ENCODE data around the gene CISTR.

CISTR gene

GRCh38 chr12:53786411-53786810 is 34.6 kb upstream of the CISTR start:
- TF ChIP-seq CTCF (IDR thresholded peaks at IDR 0.05) (no peak), ZFX (IDR thresholded peaks at IDR 0.05; ENCODE audit: borderline replicate concordance) (no peak)
- no peak overlapping the region for H3K27ac ChIP-seq

GRCh38 chr12:53785161-53785560 is 33.4 kb upstream of the CISTR start:
- no peak for TF ChIP-seq CTCF (IDR thresholded peaks at IDR 0.05)
- no peak for TF ChIP-seq ZFX (IDR thresholded peaks at IDR 0.05; ENCODE audit: borderline replicate concordance)
- H3K27ac ChIP-seq = no peak overlapping the region

GRCh38 chr12:53782093-53782703 is 30.4 kb upstream of the CISTR start:
- peak overlapping the region; percentile 52; the same call in 1 of the 2 replicates for H3K27ac ChIP-seq
- TF ChIP-seq CTCF (IDR thresholded peaks at IDR 0.05) = no peak
- TF ChIP-seq ZFX (IDR thresholded peaks at IDR 0.05; ENCODE audit: borderline replicate concordance) = no peak

GRCh38 chr12:53781228-53781801 is 29.5 kb upstream of the CISTR start:
- peak overlapping the region; percentile 52 for H3K27ac ChIP-seq
- no peak for TF ChIP-seq CTCF (IDR thresholded peaks at IDR 0.05)
- no peak for TF ChIP-seq ZFX (IDR thresholded peaks at IDR 0.05; ENCODE audit: borderline replicate concordance)

- TF ChIP-seq ZFX (IDR thresholded peaks at IDR 0.05; ENCODE audit: borderline replicate concordance) (no peak), CTCF (IDR thresholded peaks at IDR 0.05) (peak; percentile 14)
- H3K27ac ChIP-seq = peak overlapping the region; percentile 52
Measured at GRCh38 chr12:53780323-53780722, 28.5 kb upstream of the CISTR start.

GRCh38 chr12:53779679-53780078 is 27.9 kb upstream of the CISTR start:
- H3K27ac ChIP-seq = peak overlapping the region; percentile 52

GRCh38 chr12:53777936-53778644 is 26.3 kb upstream of the CISTR start:
- H3K27ac ChIP-seq = no peak overlapping the region
- TF ChIP-seq CTCF (IDR thresholded peaks at IDR 0.05) (no peak), ZFX (IDR thresholded peaks at IDR 0.05; ENCODE audit: borderline replicate concordance) (no peak)
